ENCODE results near the gene RNASEH2C. TPM values are rescaled to one million over a fixed set of nuclear protein-coding genes. Genes with fewer than 3 reads are reported as not detected.
"Not testable (repeated sequence)": the region's sequence is repeated elsewhere in the genome, so short reads cannot be mapped to it uniquely, and the experiment has no call there.

Gene RNASEH2C
- total RNA-seq (2014; rRNA removed; shearing (Covaris generic)), result 47.3 and 71.2 TPM in 2 replicates

DNA sequence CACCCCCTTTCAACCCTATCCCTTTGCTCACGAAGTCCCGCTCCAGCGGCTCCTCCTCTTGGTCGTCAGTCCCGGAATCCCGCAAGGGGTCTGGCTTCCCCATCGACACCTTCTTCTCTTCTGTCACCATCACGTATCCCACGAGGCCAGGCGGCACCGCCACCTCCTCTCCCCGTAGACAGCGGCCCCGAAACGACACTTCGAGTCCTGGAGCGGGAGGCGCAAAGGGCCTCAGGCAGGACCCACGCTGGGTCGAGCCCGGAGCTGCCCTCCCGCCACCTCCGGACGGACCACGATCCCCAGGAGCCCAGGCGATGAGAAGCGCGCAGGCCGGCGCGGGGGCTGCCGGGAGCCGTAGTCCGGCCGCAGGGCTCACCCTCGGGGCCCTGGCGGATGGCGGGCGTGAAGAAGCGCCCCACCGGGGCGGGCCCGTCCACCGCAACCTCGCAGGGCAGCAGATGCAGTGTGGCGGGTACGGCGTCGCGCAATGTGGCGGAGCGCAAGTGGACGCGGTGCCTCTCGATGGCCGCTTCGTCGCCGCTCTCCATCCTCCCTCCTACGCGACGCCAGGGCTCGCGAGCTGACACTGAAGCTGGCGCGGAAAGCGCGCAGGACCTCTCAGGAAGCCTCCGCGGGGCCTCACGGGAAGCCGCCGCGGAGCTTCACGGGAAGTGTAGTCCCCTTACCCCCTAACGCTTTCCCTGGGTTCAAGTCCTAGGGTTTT, at the start of gene RNASEH2C:
RNASEH2C (minus strand) TSS at position 588 of the 724 bp plus-strand sequence; CDS start at position 548, 40 bp downstream.
- DNase-seq (ENCODE audit: low spot score), result peak; percentile 91

DNA sequence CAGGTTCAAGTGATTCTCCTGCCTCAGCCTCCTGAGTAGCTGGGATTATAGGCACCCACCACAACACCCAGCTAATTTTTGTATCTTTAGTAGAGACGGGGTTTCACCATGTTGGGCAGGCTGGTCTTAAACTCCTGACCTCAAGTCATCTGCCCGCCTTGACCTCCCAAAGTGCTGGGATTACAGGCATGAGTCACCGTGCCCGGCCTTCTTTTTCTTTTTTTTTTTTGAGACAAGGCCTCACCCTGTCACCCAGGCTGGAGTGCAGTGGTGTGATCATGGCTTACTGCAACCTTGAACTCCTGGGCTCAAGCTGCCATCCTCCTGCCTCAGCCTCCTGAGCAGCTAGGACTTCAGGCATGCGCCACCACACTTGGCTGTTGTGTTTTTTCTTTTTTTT, 47.2 kb upstream of the RNASEH2C start:
- DNase-seq (ENCODE audit: low spot score), result not testable (repeated sequence)

DNA sequence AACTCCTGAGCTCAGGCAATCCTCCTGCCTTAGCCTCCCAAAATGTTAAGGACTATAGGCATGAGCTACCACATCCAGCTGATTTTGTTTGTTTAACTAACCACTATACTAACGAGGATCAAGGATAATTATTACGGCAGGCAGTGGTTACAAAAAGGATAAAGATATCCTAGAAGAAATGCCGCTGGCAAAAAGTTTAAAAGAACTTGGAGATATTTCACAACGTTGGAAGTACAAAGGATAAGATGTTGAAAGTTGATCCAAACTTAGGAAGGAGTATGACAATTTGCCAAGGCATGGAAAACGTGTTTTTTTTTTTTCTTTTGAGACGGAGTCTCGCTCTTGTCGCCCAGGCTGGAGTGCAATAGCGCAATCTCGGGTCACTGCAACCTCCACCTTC, 46.8 kb upstream of the RNASEH2C start:
- DNase-seq (ENCODE audit: low spot score), result no peak

DNA sequence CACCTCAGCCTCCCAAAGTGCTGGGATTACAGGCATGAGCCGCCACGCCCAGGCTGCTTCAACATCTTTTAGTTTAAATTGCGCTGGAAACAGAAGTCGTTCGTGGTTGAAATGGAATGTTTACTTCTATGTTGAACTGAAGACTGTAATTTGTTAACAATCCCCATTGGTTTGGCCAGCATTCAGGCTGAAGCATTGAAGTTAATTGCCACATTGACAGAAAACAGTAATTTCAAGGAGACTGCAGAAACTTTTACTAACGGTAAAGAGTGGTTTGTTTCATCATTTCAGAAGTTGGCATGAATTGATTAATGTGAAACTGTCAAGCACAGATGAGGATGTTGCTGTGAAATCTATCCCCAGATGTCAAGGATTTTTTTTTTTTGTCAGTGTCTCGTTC, 45.9 kb upstream of the RNASEH2C start:
- DNase-seq (ENCODE audit: low spot score), result no peak

DNA sequence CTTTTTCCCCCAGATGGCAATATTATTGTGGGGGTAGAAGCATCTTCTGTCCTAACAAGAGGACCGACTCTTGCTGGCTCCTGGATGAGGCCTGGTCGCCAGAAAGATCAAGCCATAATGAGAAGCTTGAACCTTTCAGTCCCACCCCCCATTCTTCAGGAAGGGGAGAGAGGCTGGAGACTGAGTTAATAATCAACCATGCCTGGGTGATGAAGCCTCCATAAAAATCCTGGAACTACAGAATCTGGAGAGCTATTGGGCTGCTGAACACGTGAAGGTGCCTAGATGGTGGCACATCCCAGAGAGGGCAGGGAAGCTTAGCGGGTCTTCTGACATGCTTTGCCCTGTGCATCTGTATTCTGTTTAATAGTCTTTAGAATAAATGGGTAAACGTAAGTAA, 43.8 kb upstream of the RNASEH2C start:
- no peak for DNase-seq (ENCODE audit: low spot score)

DNA sequence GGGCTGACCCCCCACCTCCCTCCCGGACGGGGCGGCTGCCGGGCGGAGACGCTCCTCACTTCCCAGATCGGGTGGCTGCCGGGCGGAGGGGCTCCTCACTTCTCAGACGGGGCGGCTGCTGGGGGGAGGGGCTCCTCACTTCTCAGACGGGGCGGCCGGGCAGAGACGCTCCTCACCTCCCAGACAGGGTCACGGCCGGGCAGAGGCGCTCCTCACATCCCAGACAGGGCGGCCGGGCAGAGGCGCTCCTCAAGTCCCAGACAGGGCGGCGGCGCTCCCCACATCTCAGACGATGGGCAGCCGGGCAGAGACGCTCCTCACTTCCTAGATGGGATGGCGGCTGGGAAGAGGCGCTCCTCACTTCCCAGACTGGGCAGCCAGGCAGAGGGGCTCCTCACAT, 42.2 kb upstream of the RNASEH2C start:
- DNase-seq (ENCODE audit: low spot score), result not testable (repeated sequence)

DNA sequence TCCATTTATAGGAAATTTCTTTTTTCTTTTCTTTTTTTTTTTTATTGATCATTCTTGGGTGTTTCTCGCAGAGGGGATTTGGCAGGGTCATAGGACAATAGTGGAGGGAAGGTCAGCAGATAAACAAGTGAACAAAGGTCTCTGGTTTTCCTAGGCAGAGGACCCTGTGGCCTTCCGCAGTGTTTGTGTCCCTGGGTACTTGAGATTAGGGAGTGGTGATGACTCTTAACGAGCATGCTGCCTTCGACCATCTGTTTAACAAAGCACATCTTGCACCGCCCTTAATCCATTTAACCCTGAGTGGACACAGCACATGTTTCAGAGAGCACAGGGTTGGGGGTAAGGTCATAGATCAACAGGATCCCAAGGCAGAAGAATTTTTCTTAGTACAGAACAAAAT, 41.6 kb upstream of the RNASEH2C start:
- not testable (repeated sequence) for DNase-seq (ENCODE audit: low spot score)

DNA sequence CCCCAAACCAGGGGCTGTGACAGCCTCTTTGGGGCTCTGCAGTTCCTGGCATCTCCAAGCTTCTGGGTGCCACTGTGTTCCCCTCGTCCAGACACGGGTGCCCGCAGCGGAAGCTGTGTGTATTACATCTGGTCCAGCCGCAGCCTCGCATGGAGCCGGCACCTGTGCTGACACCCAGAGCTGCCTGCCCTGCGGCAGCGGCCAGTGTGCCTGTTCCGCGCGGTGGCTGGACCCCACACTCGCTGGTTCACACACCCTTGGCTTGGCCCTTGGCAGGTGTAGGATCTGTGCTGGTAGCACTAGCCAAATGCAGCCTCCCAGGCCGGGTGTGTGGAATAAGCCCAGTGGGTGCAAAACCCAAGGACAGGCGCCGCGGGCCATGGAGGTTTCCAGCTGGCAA, 24.5 kb upstream of the RNASEH2C start:
- DNase-seq (ENCODE audit: low spot score), result no peak

DNA sequence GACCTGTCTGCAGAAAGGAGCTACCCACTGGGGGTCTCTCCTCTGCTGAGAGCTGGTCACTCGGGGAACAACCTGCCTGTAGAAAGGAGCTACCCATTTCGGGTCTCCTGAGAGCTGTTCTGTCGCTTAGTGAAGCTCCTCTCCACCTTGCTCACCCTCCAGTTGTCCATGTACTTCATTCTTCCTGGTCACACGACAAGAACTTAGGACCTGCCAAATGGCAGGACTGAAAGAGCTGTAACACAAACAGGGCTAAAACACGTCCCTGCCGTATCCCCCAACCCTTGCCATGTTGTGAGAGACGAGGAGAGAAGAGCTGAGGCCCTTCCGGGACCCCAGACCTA, 24.1 kb upstream of the RNASEH2C start:
- no peak for DNase-seq (ENCODE audit: low spot score)

DNA sequence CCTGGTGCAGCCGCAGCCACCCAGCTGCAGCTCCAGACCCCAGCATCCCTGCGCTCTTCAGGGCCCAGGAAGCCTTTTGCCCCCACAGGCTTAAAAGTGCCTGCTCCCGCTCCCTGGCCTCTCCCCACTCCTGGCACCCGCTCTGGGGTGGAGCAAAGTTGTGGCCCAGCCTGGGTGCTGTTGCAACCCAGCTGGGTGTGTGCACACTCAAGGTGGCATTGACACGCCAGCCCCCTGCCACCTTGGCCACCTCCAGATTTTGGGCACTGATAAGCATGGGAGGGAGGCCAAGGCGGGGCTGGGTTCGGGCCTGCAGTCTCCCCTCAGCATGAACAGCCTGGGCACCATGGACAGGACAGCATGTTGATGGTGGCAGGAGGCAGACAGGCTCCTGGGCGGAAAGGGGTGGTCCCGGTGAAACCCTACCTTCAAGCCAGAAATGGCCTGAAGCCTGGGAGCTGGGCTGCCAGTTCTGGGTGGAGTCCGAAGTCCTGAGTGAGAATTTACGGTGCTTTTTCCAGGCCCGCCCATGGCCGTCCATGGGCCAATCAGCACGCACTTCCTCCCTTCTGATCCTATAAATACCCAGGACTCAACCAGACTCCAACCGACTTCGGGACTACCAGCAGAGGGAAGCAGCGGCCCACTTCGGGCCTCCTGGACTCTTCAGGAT, 23.6 kb upstream of the RNASEH2C start:
- DNase-seq (ENCODE audit: low spot score), result peak; percentile 85

DNA sequence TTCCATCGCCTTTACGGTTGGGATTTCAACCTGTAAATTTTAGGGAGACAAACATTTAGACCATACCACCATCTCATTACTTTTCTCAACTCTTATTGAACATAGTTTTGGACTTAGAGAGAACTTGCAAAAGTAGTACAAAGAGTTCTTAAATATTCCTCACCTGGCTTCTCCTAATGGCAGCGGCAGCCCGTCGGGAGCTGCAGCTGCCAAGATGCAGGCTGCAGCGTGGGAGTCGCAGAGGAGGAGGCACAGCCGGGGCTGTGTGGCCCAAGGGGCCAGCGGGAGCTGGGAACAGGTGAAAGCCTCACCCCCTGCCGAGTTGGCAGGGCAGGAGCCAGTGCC, 23.1 kb upstream of the RNASEH2C start:
- no peak for DNase-seq (ENCODE audit: low spot score)

DNA sequence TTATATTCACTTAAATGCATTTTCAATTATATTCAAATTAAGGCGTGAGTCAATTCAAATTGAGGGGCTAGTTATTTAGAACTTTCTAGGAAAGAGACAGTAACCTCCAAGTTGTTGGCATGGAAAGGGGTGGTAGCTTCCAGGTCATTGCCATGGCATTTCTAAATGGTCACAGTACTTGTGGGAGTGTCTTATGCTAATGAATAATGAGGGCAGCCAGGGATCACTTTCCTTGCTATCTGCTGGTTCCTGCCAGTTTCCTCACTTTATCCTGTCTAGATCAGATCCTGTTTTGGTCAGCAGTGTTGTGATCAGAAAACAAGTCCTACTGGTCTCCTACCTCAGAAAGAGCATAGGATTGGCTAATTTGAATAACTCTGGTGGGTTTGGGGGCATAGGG, 21.8 kb upstream of the RNASEH2C start:
- DNase-seq (ENCODE audit: low spot score), result no peak

DNA sequence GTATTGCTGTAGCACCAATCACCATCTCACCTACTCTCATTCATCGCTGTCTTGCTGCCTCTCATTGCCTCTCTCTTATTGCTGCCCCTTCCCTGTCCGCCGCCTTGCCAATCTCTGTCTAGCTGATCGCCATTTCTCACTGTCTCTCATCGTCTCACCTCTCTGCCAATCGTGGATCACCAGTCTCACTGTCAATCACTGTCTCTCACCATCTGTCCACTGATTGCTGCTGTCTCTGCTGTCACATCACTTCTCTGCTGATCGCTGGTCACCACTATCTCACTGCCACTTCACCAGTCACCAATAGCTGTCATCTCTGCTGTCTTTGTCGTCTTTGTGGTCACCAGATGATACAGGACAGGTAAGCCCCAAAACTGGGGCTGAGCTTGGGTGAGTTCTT, 20.6 kb upstream of the RNASEH2C start:
- no peak for DNase-seq (ENCODE audit: low spot score)

DNA sequence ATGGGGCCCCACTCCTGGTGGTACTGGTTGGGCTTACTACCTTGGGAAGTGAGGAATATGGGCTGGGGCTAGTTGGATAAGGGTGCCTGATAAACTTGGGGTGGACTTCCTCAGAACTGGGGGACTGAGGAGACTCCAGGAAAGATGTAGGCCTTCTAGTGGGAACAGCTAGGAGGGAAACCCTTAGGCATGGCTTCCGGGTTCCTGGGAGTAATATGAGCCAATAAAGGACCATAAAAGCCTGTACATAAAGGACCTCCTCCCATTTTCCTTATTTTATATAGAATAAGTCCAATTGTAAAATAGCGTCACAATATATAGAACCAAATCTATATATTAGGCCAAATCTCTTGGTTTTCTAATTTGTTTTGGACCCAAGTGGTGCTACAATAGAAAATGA, 18.4 kb upstream of the RNASEH2C start:
- no peak for DNase-seq (ENCODE audit: low spot score)

DNA sequence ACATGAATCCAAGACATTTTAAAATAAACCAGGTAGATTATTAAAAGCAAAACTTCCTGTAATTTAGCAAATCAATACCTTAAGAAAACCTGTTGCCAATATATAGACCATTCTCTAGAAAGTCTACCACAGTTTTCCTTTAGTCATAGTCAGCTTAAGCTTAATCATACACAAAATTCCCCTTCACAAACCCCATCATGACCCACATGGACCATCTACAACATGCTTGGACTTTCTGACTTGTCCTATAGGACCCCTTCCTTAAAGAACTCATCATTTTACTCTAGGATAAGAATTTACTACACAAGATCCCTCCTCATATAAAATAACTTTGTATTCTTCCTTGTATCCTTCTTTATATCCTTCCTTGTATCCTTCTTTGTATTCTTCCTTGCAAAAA, 16.2 kb upstream of the RNASEH2C start:
- DNase-seq (ENCODE audit: low spot score), result no peak

DNA sequence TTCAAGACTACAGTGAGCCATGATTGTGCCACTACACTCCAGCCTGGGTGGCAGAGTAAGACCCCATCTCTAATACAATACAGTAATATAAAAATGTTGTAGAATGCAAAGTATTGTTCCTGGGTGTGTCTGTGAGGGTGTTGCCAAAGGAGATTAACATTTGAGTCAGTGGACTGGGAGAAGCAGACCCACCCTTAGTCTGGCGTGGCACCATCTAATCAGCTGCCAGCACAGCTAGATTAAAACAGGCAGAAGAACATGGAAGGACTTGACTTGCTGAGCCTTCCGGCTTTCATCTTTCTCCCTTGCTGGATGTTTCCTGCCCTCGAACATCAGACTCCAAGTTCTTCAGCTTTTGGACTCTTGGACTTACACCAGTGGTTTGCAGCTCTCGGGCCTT, 14.5 kb upstream of the RNASEH2C start:
- not testable (repeated sequence) for DNase-seq (ENCODE audit: low spot score)

DNA sequence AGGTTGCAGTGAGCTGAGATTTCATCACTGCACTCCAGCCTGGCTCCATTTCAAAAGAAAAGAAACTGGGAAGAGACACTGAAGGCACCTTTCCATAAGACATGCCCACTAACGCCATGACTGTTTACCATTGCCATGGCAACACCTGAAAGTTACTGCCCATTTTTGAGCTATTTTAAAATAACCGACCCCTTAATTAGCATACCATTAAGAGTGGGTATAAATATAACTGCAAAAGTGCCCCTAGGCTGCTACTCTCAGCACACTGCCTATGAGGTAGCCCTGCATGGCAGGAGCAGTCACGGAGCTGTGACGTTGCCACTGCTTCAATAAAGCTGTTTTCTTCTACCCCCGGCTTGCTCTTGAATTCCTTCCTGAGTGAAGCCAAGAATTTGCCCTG, 9.9 kb upstream of the RNASEH2C start:
- DNase-seq (ENCODE audit: low spot score), result no peak

DNA sequence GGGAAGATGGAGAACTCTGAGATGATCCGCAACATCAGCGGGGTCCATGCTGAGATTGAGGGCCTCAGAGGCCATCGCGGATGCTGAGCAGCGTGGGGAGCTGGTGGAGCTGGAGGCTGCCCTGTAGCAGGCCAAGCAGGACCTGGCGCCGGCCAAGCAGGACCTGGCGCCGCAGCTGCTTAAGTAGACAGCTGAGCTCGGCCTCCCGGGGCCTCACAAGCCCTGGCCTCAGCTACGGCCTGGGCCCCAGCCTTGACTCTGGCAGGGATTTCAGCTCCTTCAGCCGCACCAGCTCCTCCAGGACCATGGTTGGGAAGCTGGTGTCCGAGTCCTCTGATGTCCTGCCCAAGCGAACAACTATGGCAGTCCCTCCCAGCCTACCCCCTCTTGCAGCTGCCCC, 7.3 kb upstream of the RNASEH2C start:
- DNase-seq (ENCODE audit: low spot score), result no peak

DNA sequence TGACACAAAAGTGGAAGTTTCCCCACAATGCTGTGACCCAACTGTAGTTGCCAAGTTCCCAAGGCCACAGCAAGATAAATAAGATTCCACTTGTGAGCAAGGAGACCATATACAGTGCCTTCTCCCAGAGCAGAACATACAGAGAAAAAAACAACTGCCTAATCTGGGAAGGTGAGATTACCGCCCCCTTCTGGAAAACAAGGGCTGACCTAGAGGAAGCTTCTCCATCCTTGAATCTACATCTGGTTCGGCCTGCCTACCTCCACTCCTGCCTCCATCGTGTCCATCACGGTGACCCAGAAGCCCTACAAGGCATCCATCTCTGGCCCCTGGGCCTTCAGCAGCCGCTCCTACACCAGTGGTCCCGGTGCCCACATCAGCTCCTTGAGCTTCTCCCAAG, 6.1 kb upstream of the RNASEH2C start:
- no peak for DNase-seq (ENCODE audit: low spot score)

DNA sequence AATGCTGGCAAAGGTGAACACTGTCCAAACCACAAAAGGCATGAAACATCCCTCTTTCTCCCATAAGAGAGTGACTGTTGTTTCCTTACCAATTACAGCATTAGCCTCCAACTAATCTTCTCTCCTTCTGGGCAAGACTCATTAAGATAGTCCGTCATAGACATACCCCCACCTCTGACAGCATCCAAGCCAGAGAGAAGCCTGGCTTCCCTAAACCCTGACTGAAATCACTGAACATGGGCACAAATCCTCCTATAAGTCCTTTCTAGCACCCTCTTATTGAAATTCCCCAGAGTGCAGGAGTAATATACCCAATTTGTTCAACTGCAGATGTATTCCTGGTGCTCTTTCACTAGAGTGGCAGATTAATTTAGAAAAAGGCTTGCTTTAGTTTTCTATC, 1.7 kb upstream of the RNASEH2C start:
- DNase-seq (ENCODE audit: low spot score), result no peak

DNA sequence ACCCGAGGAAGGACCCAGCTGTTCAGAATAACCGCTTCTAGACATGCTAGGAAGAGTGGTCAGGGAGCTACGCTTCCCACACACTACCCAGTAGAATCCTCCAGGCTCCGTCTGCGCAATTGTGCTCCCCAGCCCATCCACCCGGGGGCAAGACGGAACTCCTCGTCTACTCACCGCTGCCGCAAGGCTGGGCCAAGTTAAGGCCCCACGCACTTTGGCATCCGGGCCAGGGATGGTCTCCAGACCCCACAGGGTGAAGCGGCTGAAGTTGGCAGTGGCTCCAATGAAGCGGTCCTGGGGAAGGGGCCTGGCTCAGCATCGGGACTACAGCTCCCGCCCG, 757 bp downstream of the RNASEH2C start:
- DNase-seq (ENCODE audit: low spot score), result peak; percentile 47

DNA sequence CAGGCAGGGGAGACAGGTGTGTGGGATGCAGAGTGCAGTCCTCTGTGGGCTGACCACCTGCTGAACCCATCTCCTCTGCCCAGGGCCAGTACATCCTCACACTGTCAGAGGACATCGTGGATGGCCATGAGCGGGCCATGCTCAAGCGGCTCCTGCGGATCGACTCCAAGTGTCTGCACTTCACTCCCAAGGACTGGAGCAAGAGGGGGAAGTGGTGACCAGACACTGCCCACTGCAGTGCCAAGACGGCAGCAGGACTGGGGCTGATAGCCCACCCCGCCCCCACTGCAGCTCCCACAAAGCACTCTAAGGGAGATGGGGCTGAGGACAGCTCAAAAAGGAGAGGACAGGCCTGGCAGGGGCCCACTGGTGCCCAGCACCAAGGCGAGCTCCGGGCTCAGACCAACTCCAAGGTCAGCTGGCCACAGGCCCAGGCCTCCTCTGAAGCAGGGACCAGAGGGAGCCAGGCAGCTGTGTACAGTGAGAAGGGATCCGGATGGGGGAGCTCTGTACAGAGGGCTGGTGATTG, 1.6 kb downstream of the RNASEH2C start:
- DNase-seq (ENCODE audit: low spot score), result no peak

DNA sequence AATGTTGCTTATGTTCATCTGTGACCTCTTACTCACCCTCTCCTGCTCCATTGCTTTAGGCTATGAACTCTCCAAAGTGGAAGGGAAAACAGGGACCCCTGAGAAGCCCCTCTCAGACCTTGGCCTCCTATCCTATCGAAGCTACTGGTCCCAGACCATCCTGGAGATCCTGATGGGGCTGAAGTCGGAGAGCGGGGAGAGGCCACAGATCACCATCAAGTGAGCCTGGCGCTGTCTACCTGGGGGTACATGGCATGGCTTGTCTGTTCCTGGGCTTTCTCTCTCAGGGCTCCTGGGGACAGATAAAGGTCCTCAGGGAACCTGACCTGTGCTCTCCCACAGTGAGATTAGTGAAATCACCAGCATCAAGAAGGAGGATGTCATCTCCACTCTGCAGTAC, 2.1 kb downstream of the RNASEH2C start:
- DNase-seq (ENCODE audit: low spot score), result no peak

DNA sequence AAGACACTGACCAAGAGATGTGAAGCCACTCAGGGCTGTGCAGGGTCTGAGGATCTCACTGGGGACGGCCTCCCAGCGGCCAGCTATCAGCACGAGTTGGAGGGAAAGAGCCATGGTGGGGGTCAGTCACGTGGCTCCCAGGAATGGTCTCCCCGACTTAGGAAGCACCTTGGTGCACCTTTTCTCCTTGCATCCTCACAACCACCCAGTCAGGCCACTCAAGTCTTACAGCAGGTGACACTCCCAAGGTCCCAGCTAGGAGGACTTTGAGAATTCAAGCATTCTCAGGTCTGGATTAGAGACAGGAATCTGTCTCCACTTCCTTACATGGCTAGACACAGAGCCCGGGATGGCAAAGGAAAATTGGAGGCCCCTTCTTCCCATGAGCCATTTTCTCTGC, 2.7 kb downstream of the RNASEH2C start:
- no peak for DNase-seq (ENCODE audit: low spot score)
